HCT116 (cell line): ENCODE data around the gene INSYN2A.

ENCODE experiments used
- ATF3 ChIP-seq: IDR thresholded peaks from 2 replicates; pipeline ENCODE4 v1.6.1; 2012
- CTCF ChIP-seq, 3 experiments: fragments of 200-600 bp in 1 of 3; sonication (generic) in 1 of 3; IDR thresholded peaks in 2 of 3; conservative IDR thresholded peaks in 1 of 3; 2 replicates each; pipeline ENCODE4 v1.5.1; 2012 to 2017; ENCODE audit warnings: low read depth in 2 of 3, low read length in 2 of 3, antibody characterized with exemption in 1 of 3, borderline replicate concordance in 1 of 3, control low read depth in 1 of 3, mild to moderate bottlenecking in 1 of 3, mixed read lengths in 1 of 3, mixed run types in 1 of 3, moderate library complexity in 1 of 3; ENCODE audit not compliant: insufficient read depth in 1 of 3
- EZH2 ChIP-seq: fragments of 200-600 bp; sonication (generic); IDR thresholded peaks from 2 replicates; pipeline ENCODE4 v1.6.1; 2017; ENCODE audit warnings: antibody characterized with exemption, mixed run types
- FOSL1 ChIP-seq: IDR thresholded peaks from 2 replicates; pipeline ENCODE4 v1.6.1; 2012; ENCODE audit warnings: low read depth
- POLR2A ChIP-seq: IDR thresholded peaks from 2 replicates; pipeline ENCODE4 v1.7.0; 2011; ENCODE audit warnings: borderline replicate concordance; ENCODE audit not compliant: insufficient read depth, insufficient read length; ENCODE audit errors: extremely low read depth
- POLR2AphosphoS5 ChIP-seq: IDR thresholded peaks from 2 replicates; pipeline ENCODE4 v1.6.1; 2011; ENCODE audit warnings: mild to moderate bottlenecking, low read depth, low read length, moderate library complexity
- TCF7L2 ChIP-seq: IDR thresholded peaks from 2 replicates; pipeline ENCODE4 v1.7.0; 2011; ENCODE audit warnings: borderline replicate concordance, inconsistent platforms; ENCODE audit not compliant: insufficient read depth, insufficient read length; ENCODE audit errors: extremely low read depth
- YY1 ChIP-seq: IDR thresholded peaks from 2 replicates; pipeline ENCODE4 v1.6.1; 2011; ENCODE audit warnings: low read length, low read depth, moderate library complexity, mild to moderate bottlenecking; ENCODE audit not compliant: insufficient replicate concordance; ENCODE audit errors: extremely low read depth

GRCh38 chr10:127159648-127160245 is 36.6 kb downstream of the INSYN2A start:
- TF ChIP-seq TCF7L2 (no peak), FOSL1 (no peak), ATF3 (no peak), CTCF (IDR thresholded peaks at IDR 0.05 in 2 of 3, conservative IDR thresholded peaks at IDR 0.05 in 1 of 3; ENCODE audit: borderline replicate concordance in 1 of 3, insufficient read depth in 1 of 3, low read depth in 2 of 3, low read length in 2 of 3) (no peak), YY1 (no peak), EZH2 (no peak), POLR2AphosphoS5 (no peak), POLR2A (no peak)
